A549 (cell line): Measurements from ENCODE around the gene IFNLR1. TPM values are rescaled to one million over a fixed set of nuclear protein-coding genes. Genes with fewer than 3 reads are reported as not detected.

Experiments
- ATAC-seq, 2 experiments: fragments of 200-7000 bp in 1 of 2; fragments of >200 bp in 1 of 2; cut with Nextera tagmentation in 1 of 2; cut with Tn5 transposase in 1 of 2; 3 replicates each; pipeline versions ENCODE4 v1.8.0 to v1.9.1; 2018 to 2020; ENCODE audit warnings: mild to moderate bottlenecking in 1 of 2, moderate library complexity in 1 of 2
- CTCF ChIA-PET: fragments of 300-600 bp; sonication (Branson Sonifier 250); formaldehyde crosslinking; extraction: SDS; loops from one replicate; lab custom pipeline; 2021; ENCODE audit warnings: antibody characterized with exemption, inconsistent platforms; lab: Yijun Ruan, JAX
- POLR2A ChIA-PET: fragments of 350-600 bp; formaldehyde crosslinking; extraction: SDS; loops from one replicate; lab custom pipeline; 2021; ENCODE audit warnings: antibody characterized with exemption, inconsistent platforms; lab: Yijun Ruan, JAX
- DNase-seq, 2 experiments: peaks; one replicate each; pipeline versions ENCODE4 v3.0.0 to v3.0.0-alpha.2; 2011 to 2016; ENCODE audit warnings: low read depth in 1 of 2, low spot score in 1 of 2
- FAIRE-seq: peaks from 2 replicates; lab custom pipeline; 2011; peaks lifted over from hg19 to GRCh38; lab: Jason Lieb, UNC
- H3K27ac ChIP-seq, 2 experiments: fragments of >200 bp; sonication (Bioruptor Twin); formaldehyde crosslinking; 3 replicates each; pipeline ENCODE4 v1.5.1; 2016 to 2017
- H3K4me1 ChIP-seq: fragments of >200 bp; sonication (Bioruptor Twin); formaldehyde crosslinking; 3 replicates; pipeline ENCODE4 v1.6.1; 2016
- H3K4me2 ChIP-seq: fragments of >200 bp; sonication (Bioruptor Twin); formaldehyde crosslinking; 3 replicates; pipeline ENCODE4 v1.6.1; 2016
- H3K4me3 ChIP-seq: fragments of >200 bp; sonication (Bioruptor Twin); formaldehyde crosslinking; 3 replicates; pipeline ENCODE4 v1.5.1; 2016
- H3K9me3 ChIP-seq: fragments of >200 bp; sonication (Bioruptor Twin); formaldehyde crosslinking; 3 replicates; pipeline ENCODE4 v1.6.1; 2016
- CEBPB ChIP-seq, 2 experiments: fragments of >200 bp in 1 of 2; sonication (Bioruptor Twin) in 1 of 2; formaldehyde crosslinking in 1 of 2; IDR thresholded peaks; 2 replicates each; pipeline ENCODE4 v1.6.1; 2012 to 2016
- CHD4 ChIP-seq: fragments of 200-600 bp; sonication (generic); IDR thresholded peaks from 2 replicates; pipeline ENCODE4 v1.6.1; 2016; ENCODE audit warnings: antibody characterized with exemption, mild to moderate bottlenecking, borderline replicate concordance
- EHMT2 ChIP-seq: fragments of 200-600 bp; sonication (generic); IDR thresholded peaks from 2 replicates; pipeline ENCODE4 v1.6.1; 2016; ENCODE audit warnings: antibody characterized with exemption, low read depth, mild to moderate bottlenecking, moderate library complexity
- GATA3 ChIP-seq: IDR thresholded peaks from 2 replicates; pipeline ENCODE4 v1.6.1; 2012; ENCODE audit warnings: borderline replicate concordance
- HDAC2 ChIP-seq: fragments of 200-600 bp; sonication (generic); IDR thresholded peaks from 2 replicates; pipeline ENCODE4 v1.6.1; 2016
- HOXB13 ChIP-seq: fragments of 250-450 bp; sonication (Bioruptor Pico); IDR thresholded peaks from 2 replicates; pipeline ENCODE4 v1.5.0; 2020; ENCODE audit warnings: low read depth, mild to moderate bottlenecking, moderate library complexity
- NPAS2 ChIP-seq: fragments of 250-450 bp; sonication (Bioruptor Pico); IDR thresholded peaks from 2 replicates; pipeline ENCODE4 v1.8.0; 2022; ENCODE audit warnings: mild to moderate bottlenecking, moderate library complexity, borderline replicate concordance
- POLR2AphosphoS2 ChIP-seq: conservative IDR thresholded peaks from 2 replicates; pipeline ENCODE4 v1.6.1; 2012; ENCODE audit warnings: low read length, improper control_type of control experiment, inconsistent platforms
- RARB ChIP-seq: fragments of 250-450 bp; sonication (Bioruptor Pico); IDR thresholded peaks from 2 replicates; pipeline ENCODE4 v1.8.0; 2021; ENCODE audit warnings: mild to moderate bottlenecking, moderate library complexity
- SREBF2 ChIP-seq: fragments of 450-650 bp; IDR thresholded peaks from 2 replicates; pipeline ENCODE4 v1.6.1; 2014; ENCODE audit warnings: mild to moderate bottlenecking, moderate library complexity
- ZFP36 ChIP-seq: fragments of 450-650 bp; IDR thresholded peaks from 2 replicates; pipeline ENCODE4 v1.6.1; 2014; ENCODE audit warnings: borderline replicate concordance; ENCODE audit not compliant: partially characterized antibody
- ZSCAN20 ChIP-seq: fragments of 250-450 bp; sonication (Bioruptor Pico); IDR thresholded peaks from 2 replicates; pipeline ENCODE4 v1.8.0; 2022; ENCODE audit warnings: mild to moderate bottlenecking, moderate library complexity
- WGBS: methylation state at CpG from one replicate; pipeline ENCODE4 v1.1.6; 2017; ENCODE audit errors: missing lambda C conversion rate; 5-methylcytosine and 5-hydroxymethylcytosine counted together
- polyA plus RNA-seq, 4 experiments: library from polyadenylated mRNA; depleted of rRNA in 3 of 4; stranded (reverse); fragments of >200 nt; fragmentation: RNase III in 1 of 4; extraction: RNeasy Plus Mini Kit Qiagen cat#74134 plus additional on column Dnase treatment in 1 of 4; gene quantifications; 2 replicates in 3 of 4; 3 replicates in 1 of 4; pipeline ENCODE4 v1.2.3, GENCODE V29; 2011 to 2017
- TF ChIP-seq, protein P1 (sequence below): IDR thresholded peaks from 2 replicates; pipeline ENCODE4 v1.6.1; 2012
- TF ChIP-seq, protein P2 (sequence below): fragments of >200 bp; sonication (Bioruptor Twin); formaldehyde crosslinking; IDR thresholded peaks from 3 replicates; pipeline ENCODE4 v1.6.1; 2016
- TF ChIP-seq, protein P3 (sequence below): fragments of 150-350 bp; IDR thresholded peaks from 2 replicates; pipeline ENCODE4 v1.6.1; 2014; ENCODE audit warnings: low read depth, mild to moderate bottlenecking, low read length
- TF ChIP-seq, protein P4 (sequence below): fragments of 200-600 bp; sonication (generic); IDR thresholded peaks from 2 replicates; pipeline ENCODE4 v1.6.1; 2016; ENCODE audit warnings: antibody characterized with exemption, mild to moderate bottlenecking, moderate library complexity

Gene IFNLR1
- polyA plus RNA-seq, 2 of the 4 experiments (the other 2 are of a cell fraction) = 0.84 to 1.3 TPM

DNA sequence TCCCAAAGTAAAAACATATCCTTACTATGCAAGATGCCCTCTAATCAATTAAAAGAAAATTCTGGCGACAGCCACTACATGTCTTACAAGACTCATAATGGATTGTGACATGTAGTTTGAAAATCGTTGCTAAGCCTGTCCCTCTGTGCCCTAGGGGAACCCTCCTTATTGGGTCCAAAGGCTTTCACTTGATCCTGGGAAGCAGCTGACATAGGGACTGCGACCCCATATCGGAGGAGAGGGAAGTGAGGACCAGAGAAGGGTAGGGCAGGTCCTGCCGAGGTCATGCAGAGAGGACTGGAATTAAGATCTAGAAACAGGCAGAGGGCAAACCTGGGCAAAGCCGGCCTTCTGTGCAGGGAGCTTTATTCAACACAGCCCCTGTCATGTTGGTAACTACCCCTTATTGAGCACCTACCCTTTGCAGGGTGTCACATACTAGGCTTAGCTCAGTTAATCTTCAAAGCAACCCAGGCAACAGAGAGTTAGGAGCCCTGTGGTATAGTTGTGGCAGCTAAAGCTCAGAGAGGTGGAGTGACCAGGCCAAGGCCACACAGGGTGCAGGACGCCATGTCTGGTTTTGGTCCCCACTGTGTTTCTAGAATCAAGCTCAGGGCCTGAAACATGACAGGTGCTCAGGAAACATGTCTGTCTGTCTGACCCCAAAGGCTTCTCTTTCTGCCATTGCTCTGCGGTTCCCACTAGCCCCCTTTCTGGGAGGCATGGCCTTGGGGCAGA is 18.4 kb upstream of the IFNLR1 start:
- H3K4me3 ChIP-seq = no peak overlapping the region
- H3K4me2 ChIP-seq = no peak overlapping the region
- peak overlapping the region in 1 of 2 experiments; percentile 53; a peak in 2 of 6 replicates for H3K27ac ChIP-seq
- ATAC-seq (no peak), DNase-seq (no peak), FAIRE-seq (no peak)
- H3K9me3 ChIP-seq = no peaks in the 10 kb centered on the region
- POLR2A ChIA-PET = no interaction called here
- peaks cover 22% of the 10 kb centered on the region for H3K4me1 ChIP-seq
- no peak for TF ChIP-seq HDAC2
- no peak for TF ChIP-seq POLR2AphosphoS2
- CTCF ChIA-PET = interaction anchor here (0.7 to 6.2 kb wide), 4 partner anchors 47 to 187 kb away, joined by 3 to 79 read pairs (median 4); no protein-coding TSS in a partner anchor
- 44% methylated on average over 4 of the region's 8 CpGs for WGBS

DNA sequence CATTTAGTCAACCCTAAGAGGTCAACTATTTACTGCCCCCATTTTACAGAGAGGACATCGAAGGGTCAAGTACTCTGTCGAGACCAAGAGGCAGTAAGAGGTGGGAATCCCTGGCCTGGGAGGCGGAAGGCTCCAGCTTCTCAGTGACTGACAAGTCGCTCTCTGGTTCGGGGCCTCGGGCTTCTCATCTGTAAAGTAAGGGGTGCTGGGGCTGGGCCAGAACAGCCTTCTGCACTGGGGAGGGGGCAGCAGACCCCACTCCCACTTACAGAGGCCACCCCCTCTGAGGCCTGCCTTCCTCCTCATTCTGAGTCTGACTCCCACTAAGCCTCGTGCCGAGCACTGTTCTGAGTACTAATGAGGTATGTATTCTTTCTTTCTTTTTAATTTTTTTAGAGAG is 17.0 kb upstream of the IFNLR1 start:
- WGBS = 89% methylated on average over 5 of the region's 8 CpGs
- Histone ChIP-seq H3K4me1 (peaks cover 22% of the 10 kb centered on the region), H3K27ac (peak overlapping the region in 1 of 2 experiments; percentile 35; a peak in 3 of 6 replicates), H3K4me3 (no peak overlapping the region), H3K4me2 (no peak overlapping the region), H3K9me3 (no peaks in the 10 kb centered on the region)
- no peak for TF ChIP-seq EHMT2
- TF ChIP-seq, protein P1, sequence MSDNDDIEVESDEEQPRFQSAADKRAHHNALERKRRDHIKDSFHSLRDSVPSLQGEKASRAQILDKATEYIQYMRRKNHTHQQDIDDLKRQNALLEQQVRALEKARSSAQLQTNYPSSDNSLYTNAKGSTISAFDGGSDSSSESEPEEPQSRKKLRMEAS = no peak
- FAIRE-seq = no peak
- ChIA-PET CTCF (interaction anchor here (0.9 to 6.2 kb wide), 3 partner anchors 54 to 188 kb away, joined by 4 to 79 read pairs (median 4); no protein-coding TSS in a partner anchor), POLR2A (no interaction called here)
- no peak for ATAC-seq
- no peak for DNase-seq

DNA sequence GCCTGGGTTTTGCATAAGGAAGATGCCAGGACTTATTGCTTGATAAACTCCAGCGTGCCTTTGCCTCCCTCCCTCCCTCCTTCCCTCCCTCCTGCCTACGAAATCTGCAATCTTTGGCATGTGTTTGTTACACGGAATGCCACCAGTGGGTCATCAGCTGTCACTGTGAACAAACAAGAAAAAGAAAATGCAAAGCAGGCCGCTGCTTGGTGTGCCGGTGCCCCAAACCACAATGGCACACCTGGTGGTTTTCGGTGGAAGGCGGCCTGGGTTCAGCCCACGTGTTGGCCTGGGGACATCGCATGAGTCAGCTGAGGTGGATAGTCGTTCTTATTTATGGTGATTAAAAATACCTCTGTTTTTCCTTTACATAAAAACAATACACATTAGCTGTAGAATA is 16.3 kb upstream of the IFNLR1 start:
- H3K27ac ChIP-seq = peak overlapping the region; percentile 84 to 86; a peak in 5 of 6 replicates
- DNase-seq = no peak
- H3K4me2 ChIP-seq = no peak overlapping the region; the same call in 2 of the 3 replicates
- TF ChIP-seq, protein P2, sequence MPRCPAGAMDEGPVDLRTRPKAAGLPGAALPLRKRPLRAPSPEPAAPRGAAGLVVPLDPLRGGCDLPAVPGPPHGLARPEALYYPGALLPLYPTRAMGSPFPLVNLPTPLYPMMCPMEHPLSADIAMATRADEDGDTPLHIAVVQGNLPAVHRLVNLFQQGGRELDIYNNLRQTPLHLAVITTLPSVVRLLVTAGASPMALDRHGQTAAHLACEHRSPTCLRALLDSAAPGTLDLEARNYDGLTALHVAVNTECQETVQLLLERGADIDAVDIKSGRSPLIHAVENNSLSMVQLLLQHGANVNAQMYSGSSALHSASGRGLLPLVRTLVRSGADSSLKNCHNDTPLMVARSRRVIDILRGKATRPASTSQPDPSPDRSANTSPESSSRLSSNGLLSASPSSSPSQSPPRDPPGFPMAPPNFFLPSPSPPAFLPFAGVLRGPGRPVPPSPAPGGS = no peak
- TF ChIP-seq NPAS2 (CRISPR knock-in tag) (no peak), SREBF2 (no peak), CEBPB (IDR thresholded peaks at IDR 0.05) (no peak), GATA3 (no peak), CHD4 (no peak), HOXB13 (CRISPR knock-in tag) (no peak), ZFP36 (no peak), ZSCAN20 (CRISPR knock-in tag) (no peak), RARB (no peak)
- TF ChIP-seq, protein P3, sequence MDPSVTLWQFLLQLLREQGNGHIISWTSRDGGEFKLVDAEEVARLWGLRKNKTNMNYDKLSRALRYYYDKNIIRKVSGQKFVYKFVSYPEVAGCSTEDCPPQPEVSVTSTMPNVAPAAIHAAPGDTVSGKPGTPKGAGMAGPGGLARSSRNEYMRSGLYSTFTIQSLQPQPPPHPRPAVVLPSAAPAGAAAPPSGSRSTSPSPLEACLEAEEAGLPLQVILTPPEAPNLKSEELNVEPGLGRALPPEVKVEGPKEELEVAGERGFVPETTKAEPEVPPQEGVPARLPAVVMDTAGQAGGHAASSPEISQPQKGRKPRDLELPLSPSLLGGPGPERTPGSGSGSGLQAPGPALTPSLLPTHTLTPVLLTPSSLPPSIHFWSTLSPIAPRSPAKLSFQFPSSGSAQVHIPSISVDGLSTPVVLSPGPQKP = no peak
- TF ChIP-seq, protein P4, sequence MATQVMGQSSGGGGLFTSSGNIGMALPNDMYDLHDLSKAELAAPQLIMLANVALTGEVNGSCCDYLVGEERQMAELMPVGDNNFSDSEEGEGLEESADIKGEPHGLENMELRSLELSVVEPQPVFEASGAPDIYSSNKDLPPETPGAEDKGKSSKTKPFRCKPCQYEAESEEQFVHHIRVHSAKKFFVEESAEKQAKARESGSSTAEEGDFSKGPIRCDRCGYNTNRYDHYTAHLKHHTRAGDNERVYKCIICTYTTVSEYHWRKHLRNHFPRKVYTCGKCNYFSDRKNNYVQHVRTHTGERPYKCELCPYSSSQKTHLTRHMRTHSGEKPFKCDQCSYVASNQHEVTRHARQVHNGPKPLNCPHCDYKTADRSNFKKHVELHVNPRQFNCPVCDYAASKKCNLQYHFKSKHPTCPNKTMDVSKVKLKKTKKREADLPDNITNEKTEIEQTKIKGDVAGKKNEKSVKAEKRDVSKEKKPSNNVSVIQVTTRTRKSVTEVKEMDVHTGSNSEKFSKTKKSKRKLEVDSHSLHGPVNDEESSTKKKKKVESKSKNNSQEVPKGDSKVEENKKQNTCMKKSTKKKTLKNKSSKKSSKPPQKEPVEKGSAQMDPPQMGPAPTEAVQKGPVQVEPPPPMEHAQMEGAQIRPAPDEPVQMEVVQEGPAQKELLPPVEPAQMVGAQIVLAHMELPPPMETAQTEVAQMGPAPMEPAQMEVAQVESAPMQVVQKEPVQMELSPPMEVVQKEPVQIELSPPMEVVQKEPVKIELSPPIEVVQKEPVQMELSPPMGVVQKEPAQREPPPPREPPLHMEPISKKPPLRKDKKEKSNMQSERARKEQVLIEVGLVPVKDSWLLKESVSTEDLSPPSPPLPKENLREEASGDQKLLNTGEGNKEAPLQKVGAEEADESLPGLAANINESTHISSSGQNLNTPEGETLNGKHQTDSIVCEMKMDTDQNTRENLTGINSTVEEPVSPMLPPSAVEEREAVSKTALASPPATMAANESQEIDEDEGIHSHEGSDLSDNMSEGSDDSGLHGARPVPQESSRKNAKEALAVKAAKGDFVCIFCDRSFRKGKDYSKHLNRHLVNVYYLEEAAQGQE = no peak
- TF ChIP-seq, all 56 proteins: peak for 0
- Histone ChIP-seq H3K9me3 (no peaks in the 10 kb centered on the region), H3K4me1 (peaks cover 22% of the 10 kb centered on the region), H3K4me3 (no peak overlapping the region)
- WGBS = 78% methylated on average over 10 of the region's 10 CpGs
- FAIRE-seq = no peak
- ATAC-seq = no peak
- ChIA-PET POLR2A (no interaction called here), CTCF (interaction anchor here (1.4 to 6.2 kb wide), 2 partner anchors 105 to 189 kb away, joined by 4 to 79 read pairs; no protein-coding TSS in a partner anchor)
